CD4-positive, alpha-beta T cell treated with Interleukin-2 at 100 ng/mL for 4 hours (primary cell): Measurements from ENCODE around the gene MX1.

Source experiments
- DNase-seq: peaks from one replicate; pipeline ENCODE4 v3.0.0-alpha.2; 2020; ENCODE audit warnings: low spot score

The MX1 gene

DNA sequence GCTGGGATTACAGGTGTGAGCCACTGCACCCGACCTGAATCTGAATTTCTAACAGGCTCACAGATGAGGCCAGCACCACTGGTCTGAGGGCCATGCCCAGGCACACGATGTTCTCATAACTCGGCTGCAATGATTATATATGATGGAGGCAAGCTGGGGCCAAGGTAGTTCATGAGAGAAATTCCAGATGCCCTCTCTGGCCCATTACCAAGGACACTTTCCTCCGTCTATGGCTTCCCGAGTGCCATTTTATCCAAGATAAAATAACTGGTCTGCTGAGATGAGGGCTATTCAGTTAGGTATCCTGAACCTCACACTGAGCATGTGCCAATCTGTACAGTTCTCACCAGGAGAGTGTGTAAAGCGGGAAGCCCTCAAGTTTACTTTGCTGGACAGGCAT, 65.4 kb downstream of the MX1 start:
- no peak for DNase-seq

- DNase-seq: no peak
These were observed 68.2 kb downstream of the MX1 start for GRCh38 chr21:41494242-41494641.

- DNase-seq: no peak
These were observed 71.0 kb downstream of the MX1 start for GRCh38 chr21:41497008-41497407.

DNA sequence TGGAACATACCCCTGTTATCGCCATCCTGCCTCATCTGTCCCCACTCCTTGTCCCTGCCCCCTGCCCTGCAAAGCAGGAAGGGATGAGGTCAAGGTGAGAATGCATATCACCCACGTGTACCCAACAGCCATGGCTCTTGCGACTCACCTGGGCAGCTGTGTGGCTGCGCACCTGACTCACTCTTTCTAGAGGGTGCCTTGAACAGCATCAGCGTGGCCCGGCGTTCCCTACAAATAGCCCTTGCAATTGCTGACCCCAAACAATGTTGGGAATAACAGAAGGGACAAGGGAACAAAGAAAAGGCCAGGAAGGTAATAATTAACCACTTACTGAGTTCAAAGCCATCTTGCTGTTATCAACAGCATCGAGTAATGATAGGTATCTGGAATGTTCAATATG, 71.7 kb downstream of the MX1 start:
- DNase-seq: no peak

GRCh38 chr21:41499920-41500319, 73.9 kb downstream of the MX1 start:
- DNase-seq: no peak

DNA sequence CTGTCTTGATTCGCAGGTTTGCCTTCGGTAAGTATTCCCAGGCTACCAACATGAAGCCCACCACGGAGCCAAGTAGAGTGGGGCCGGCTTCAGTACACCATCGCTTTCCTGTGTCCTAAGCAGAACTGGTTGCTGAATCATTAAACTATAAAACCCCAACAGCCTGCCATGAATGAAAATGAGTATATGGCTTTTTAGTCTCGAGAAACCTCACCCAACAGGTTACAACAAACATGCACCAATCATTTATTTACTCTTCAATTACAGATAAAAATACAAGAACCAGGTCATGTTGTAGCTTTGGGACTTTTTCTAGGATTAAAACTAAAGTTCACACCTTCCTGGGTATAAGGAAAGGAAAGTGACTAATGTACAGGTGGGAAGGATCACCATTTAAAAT, 74.3 kb downstream of the MX1 start:
- DNase-seq: no peak

DNA sequence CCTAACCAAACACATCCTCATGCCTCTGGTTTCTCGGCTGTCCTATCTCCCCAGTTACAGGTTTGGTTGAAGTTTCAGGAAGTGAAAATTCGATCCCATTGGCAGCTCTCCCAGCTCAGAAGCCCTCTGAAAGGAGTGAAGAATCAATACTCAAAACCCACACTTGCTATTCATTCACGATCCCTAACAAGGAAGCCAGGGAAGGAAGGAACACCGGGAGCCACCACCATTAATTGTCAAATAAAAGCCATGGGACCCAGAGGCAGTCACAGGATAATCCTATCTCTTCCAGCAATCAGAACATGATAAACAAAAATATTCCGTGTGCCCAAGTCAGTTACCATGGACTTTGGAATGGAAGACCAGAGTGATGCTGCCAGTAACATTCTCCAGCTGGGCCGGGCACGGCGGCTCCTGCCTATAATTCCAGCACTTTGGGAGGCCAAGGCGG, 74.9 kb downstream of the MX1 start:
- no peak for DNase-seq

- DNase-seq: no peak
These were observed 75.9 kb downstream of the MX1 start for GRCh38 chr21:41501919-41502318.

GRCh38 chr21:41503331-41503730, 77.3 kb downstream of the MX1 start:
- DNase-seq: no peak

DNA sequence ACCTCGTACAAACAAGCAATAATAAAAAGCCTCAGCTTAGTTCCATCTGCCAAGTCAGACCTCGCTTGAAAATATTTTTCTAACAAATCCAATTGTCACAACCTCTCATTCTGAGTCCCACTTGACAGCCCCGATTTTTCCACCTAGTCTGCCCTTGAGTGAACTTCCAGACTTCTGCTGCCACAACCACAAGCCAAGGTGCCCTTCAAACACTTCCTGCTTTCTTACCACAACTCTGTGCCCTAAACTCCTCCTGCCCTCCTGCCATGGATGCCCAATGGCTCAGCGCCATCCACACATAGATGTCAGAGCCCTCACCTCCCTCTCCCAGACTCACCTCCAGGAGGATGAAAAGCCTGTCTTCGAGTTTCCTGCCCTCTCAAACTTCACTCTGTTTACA, 78.0 kb downstream of the MX1 start:
- no peak for DNase-seq

GRCh38 chr21:41506005-41506594, 80.1 kb downstream of the MX1 start:
- no peak for DNase-seq

DNA sequence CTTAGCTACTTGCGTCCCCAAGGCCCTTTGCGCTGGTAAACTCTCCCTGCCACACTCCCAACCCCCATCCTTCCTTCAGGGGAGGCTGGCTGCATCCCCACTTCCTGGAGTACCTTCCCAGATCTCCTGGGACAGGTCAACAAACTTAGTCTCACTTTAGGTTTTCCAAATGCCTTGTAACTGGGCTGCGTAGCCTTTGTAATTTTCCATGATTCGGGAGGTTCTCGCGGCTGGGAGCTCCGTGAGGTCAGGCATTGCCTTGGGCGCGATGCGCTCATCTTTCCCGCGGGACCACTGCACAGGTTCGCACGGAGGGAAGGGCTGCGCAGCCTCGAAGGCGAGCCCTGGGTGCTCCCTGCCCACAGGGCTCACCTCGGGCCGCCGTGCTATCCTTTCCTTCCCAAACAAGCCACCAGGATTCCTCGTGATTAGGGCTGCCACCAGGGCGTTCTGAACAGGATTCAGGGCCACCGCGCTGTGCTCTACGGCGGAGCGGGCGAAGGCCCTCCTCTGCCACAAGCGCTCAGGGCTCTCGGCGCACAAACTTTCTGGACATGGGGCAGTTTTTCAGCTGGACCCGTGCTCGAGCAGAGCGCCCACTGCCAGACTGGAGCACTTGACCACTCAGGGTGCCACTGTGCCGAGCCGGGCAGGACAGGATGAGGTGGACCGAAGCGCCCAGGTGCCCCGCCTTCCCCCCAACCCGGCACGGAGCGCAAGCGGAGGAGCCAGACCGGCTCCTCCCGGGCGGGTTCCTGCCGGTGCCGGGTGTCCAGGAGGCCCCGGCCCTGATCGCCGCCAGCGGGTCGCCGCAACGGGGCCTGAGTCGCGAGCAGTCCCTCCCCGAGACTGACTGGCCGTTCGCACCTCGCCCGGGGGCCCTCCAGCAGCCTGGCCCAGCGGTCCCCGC, 80.8 kb downstream of the MX1 start:
- no peak for DNase-seq

DNA sequence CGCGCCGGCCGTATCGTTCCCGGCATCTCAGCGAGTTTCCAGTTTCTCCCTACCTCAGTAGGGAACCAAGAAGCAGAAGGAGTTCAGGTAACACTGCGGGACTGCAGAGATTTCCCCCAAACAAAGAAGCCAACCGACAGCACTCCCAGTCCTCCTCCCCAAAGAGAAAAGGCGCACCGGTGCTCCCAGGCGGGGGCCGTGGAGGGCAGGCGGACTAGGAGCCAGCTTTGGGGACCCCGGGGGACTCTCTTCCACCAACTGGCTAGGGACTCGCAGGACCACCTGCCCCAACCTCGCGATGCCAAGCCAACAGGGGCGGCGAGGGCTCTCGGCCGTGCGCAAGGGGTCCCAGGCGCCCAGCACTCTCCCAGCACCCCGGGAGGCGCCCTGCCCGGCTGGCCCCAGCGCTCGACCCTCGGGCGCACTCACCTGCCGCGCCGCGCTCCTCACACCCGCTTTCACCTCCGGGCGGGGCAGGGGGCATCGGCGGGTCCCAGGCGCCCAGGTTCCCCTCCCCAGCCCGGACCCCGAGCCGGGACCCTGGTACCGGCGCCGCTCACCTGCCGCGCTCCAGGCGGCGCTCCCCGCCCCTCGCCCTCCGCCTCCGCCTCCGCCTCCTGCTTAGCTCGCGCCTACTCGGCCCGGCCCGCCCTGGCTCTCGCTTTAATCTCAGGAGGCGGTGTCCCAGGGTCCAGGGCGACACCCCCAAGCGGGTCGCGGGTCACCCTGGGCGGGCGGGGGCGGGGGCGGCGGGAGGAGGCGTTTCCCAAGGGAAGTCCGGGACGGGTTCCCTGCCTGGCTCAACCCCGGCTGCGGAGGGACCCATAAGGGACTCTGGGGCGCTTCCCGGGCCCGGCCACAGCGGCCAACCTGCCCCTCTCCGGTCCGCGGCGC, 81.7 kb downstream of the MX1 start, which contains the start of gene TMPRSS2:
Gene TMPRSS2, minus strand, starts transcription at position 638 of the 894 bp plus-strand sequence. CDS start 10,025 bp downstream, outside the sequence.
- no peak for DNase-seq

DNA sequence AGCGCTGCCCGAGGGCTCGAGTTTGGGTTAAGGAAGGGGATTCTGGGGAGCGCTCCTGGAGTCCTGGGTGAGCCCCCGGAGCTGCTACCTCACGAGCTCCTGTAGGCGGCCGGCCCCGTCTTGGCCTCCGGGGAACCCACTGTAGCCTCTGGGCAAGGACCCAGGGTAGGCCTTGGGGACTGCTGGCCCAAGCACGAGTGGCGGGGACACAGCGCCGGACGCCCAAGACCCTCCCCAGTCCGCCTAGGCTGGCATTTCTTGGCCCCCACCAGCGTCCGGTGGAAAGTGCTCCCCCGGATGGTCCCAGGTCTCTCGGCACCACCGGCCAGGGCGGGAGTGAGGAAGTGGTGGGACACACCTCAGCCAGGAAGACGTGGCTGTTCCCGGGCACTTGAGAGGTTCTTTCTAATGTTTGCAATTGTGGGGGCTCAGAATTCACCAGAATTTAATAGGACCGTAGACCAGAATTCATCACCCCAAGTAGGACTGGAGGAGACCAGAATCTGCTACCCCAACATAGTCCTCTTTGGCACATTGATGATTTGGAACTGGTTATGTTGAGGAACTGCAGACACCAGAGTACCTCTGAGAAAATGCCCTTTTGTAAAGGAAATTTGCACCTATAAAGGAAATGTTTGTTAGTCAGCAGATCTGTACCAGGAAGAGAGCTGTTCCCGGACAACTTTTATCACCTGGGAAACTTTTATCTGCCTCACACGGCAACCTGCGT, 82.5 kb downstream of the MX1 start:
- DNase-seq: no peak
